Ishikawa (cell line): ENCODE results near the gene CREG2.

Experiments
- CEBPB ChIP-seq: IDR thresholded peaks from 2 replicates; pipeline ENCODE4 v1.6.1; 2012
- CREB1 ChIP-seq: IDR thresholded peaks from 2 replicates; pipeline ENCODE4 v1.6.1; 2012; ENCODE audit warnings: low read depth
- EGR1 ChIP-seq: IDR thresholded peaks from 2 replicates; pipeline ENCODE4 v1.6.1; 2012
- EP300 ChIP-seq: IDR thresholded peaks from 2 replicates; pipeline ENCODE4 v1.6.1; 2012; ENCODE audit warnings: borderline replicate concordance
- FOXM1 ChIP-seq: IDR thresholded peaks from 2 replicates; pipeline ENCODE4 v1.6.1; 2012; ENCODE audit warnings: low read depth, borderline replicate concordance
- NFIC ChIP-seq: IDR thresholded peaks from 2 replicates; pipeline ENCODE4 v1.6.1; 2012
- RAD21 ChIP-seq: IDR thresholded peaks from 2 replicates; pipeline ENCODE4 v1.6.1; 2012; ENCODE audit warnings: low read depth
- TAF1 ChIP-seq: IDR thresholded peaks from 2 replicates; pipeline ENCODE4 v1.6.1; 2012; ENCODE audit warnings: low read depth, mild to moderate bottlenecking
- TCF12 ChIP-seq: IDR thresholded peaks from 2 replicates; pipeline ENCODE4 v1.6.1; 2012; ENCODE audit warnings: low read depth
- TEAD4 ChIP-seq: IDR thresholded peaks from 2 replicates; pipeline ENCODE4 v1.6.1; 2012
- YY1 ChIP-seq: IDR thresholded peaks from 2 replicates; pipeline ENCODE4 v1.6.1; 2012; ENCODE audit warnings: low read depth
- ZBTB7A ChIP-seq: IDR thresholded peaks from 2 replicates; pipeline ENCODE4 v1.6.1; 2012; ENCODE audit warnings: low read depth
- TF ChIP-seq, protein P1 (sequence below): IDR thresholded peaks from 2 replicates; pipeline ENCODE4 v1.6.1; 2012
- TF ChIP-seq, protein P2 (sequence below): IDR thresholded peaks from 2 replicates; pipeline ENCODE4 v1.6.1; 2012
- TF ChIP-seq, protein P3 (sequence below): IDR thresholded peaks from 2 replicates; pipeline ENCODE4 v1.6.1; 2012; ENCODE audit warnings: low read depth, mild to moderate bottlenecking

Gene CREG2

DNA sequence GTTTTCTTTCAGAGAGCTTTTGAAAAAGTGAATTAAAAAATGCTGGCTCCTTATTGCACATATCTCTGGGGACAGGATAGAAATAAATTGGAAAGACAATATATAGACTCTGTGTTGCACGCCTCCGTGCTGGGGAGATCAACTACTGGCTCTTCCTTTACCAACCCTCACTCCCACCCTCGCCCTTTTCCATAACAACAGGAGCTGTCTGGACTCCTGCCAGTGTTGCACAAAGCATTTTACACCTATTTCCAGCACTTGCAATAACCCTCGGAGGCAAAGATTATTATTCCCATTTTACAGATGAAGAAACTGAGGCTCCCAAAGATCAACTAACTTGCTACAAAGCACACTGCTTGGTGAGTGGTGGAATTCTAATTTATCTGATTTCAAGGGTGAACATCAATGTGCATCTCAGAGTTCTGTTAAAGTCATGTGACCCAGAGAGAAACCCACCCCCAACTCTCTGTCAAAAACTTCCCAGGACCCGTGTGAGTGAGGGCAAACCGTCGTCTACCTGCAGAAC, 4.2 kb downstream of the CREG2 start:
- TF ChIP-seq, protein P1, sequence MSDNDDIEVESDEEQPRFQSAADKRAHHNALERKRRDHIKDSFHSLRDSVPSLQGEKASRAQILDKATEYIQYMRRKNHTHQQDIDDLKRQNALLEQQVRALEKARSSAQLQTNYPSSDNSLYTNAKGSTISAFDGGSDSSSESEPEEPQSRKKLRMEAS: no peak
- TF ChIP-seq EP300 (no peak), CREB1 (no peak), NFIC (no peak), YY1 (no peak), CEBPB (no peak), RAD21 (no peak), ZBTB7A (no peak), FOXM1 (no peak), TAF1 (no peak)
- TF ChIP-seq, protein P2, sequence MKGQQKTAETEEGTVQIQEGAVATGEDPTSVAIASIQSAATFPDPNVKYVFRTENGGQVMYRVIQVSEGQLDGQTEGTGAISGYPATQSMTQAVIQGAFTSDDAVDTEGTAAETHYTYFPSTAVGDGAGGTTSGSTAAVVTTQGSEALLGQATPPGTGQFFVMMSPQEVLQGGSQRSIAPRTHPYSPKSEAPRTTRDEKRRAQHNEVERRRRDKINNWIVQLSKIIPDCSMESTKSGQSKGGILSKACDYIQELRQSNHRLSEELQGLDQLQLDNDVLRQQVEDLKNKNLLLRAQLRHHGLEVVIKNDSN: no peak
- TF ChIP-seq, protein P3, sequence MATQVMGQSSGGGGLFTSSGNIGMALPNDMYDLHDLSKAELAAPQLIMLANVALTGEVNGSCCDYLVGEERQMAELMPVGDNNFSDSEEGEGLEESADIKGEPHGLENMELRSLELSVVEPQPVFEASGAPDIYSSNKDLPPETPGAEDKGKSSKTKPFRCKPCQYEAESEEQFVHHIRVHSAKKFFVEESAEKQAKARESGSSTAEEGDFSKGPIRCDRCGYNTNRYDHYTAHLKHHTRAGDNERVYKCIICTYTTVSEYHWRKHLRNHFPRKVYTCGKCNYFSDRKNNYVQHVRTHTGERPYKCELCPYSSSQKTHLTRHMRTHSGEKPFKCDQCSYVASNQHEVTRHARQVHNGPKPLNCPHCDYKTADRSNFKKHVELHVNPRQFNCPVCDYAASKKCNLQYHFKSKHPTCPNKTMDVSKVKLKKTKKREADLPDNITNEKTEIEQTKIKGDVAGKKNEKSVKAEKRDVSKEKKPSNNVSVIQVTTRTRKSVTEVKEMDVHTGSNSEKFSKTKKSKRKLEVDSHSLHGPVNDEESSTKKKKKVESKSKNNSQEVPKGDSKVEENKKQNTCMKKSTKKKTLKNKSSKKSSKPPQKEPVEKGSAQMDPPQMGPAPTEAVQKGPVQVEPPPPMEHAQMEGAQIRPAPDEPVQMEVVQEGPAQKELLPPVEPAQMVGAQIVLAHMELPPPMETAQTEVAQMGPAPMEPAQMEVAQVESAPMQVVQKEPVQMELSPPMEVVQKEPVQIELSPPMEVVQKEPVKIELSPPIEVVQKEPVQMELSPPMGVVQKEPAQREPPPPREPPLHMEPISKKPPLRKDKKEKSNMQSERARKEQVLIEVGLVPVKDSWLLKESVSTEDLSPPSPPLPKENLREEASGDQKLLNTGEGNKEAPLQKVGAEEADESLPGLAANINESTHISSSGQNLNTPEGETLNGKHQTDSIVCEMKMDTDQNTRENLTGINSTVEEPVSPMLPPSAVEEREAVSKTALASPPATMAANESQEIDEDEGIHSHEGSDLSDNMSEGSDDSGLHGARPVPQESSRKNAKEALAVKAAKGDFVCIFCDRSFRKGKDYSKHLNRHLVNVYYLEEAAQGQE: no peak

DNA sequence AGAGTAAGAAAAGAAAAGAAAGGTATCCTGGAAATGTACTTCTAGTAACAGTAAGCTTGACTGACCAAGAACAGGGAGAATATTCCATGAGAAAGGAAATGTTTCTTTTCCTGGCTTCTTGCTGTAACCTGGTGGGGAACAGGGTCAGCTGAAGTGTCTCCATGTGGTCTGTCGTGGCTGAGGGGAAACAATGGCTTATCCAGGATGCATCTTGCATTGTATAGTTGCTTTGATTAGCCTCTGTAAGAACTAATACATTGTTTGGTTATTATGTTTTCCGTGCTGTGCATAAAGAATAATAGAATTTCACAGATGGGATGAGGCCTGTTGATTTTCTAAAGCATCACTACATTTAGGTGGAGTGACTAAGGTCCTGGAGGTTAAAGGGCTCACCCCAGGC, 4.9 kb downstream of the CREG2 start:
- no peak for TF ChIP-seq CREB1
- no peak for TF ChIP-seq TAF1
- no peak for TF ChIP-seq EGR1
- TF ChIP-seq EP300: no peak
- no peak for TF ChIP-seq RAD21
- TF ChIP-seq, protein P3: no peak
- no peak for TF ChIP-seq NFIC
- TF ChIP-seq YY1: no peak
- no peak for TF ChIP-seq TCF12
- TF ChIP-seq, protein P2: no peak
- TF ChIP-seq, protein P1: no peak
- no peak for TF ChIP-seq ZBTB7A
- TF ChIP-seq FOXM1: no peak
- no peak for TF ChIP-seq TEAD4
- no peak for TF ChIP-seq CEBPB

DNA sequence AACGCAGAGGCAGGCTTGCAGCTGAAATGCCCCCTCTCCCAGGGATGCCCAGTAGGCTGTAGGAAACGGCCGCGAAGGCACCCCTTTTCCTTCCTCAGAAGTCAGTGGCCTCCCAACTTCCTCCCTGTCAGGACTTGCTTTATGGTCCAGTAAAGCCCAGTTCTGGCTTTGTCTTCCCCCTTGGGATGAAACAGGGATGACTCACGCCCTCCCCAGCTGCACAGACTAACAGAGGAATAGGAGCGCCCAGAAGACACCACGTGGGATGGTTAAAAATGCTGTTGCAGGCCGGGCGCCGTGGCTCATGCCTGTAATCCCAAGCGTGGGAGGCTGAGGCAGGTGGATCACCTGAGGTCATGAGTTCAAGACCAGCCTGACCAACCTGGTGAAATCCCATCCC, 6.9 kb downstream of the CREG2 start:
- no peak for TF ChIP-seq CEBPB
- TF ChIP-seq EGR1: no peak
- no peak for TF ChIP-seq TEAD4
- no peak for TF ChIP-seq YY1
- TF ChIP-seq NFIC: no peak
- no peak for TF ChIP-seq EP300
- no peak for TF ChIP-seq CREB1
- TF ChIP-seq, protein P1: no peak
- TF ChIP-seq RAD21: no peak
- no peak for TF ChIP-seq TCF12
- TF ChIP-seq FOXM1: no peak
- TF ChIP-seq, protein P2: no peak
- TF ChIP-seq, protein P3: no peak

DNA sequence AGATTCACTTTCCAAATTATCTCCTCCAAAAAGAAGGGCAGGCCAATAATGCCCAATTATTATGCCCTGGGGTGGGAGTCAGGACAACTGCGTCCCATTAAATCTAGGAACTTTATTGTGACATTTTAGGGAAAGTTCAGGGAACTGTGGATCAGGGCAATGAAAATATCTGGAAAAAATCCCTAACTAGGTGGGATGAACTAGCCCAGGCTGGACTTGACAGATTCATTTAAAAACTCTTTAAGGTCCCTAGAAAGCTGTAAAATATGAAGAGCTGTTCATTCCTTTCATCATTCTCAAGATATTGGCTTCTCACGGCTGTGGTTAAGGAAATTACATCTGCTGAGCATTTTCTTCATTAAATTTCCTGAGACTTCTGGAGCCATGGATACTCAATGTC, 8.2 kb downstream of the CREG2 start:
- TF ChIP-seq RAD21: no peak
- TF ChIP-seq CEBPB: no peak
- TF ChIP-seq NFIC: no peak
- no peak for TF ChIP-seq TEAD4
- TF ChIP-seq ZBTB7A: no peak
- TF ChIP-seq TAF1: no peak
- no peak for TF ChIP-seq CREB1
- TF ChIP-seq, protein P2: no peak
- TF ChIP-seq, protein P3: no peak
